ENCODE measurements around the gene ROR2.

GRCh38 chr9:91517801-91518200 is 432.2 kb downstream of the ROR2 start:
- TF ChIP-seq CTCF (IDR thresholded peaks at IDR 0.05; ENCODE audit: low read depth, low read length, missing input control) = no peak
- no peak for TF ChIP-seq GABPA (IDR thresholded peaks at IDR 0.05 in 1 of 2, conservative IDR thresholded peaks at IDR 0.05 in 1 of 2)

All from liver (tissue), 3 donors.